DND-41 (cell line): ENCODE results near the gene NECTIN1.
A peak's percentile ranks its signal among the peaks of the same experiment; 100 is the strongest.

Experiments
- ATAC-seq: fragments of 200-7000 bp; cut with Tn5 transposase; 3 replicates; pipeline ENCODE4 v1.9.1; 2021; ENCODE audit warnings: low read depth; ENCODE audit not compliant: insufficient read depth
- DNase-seq: peaks from one replicate; pipeline ENCODE4 v3.0.0-alpha.2; 2020
- H2AFZ ChIP-seq: 2 replicates; pipeline ENCODE4 v1.6.0; 2012; ENCODE audit warnings: low read depth, low read length
- H3K27ac ChIP-seq: 2 replicates; pipeline ENCODE4 v1.5.1; 2012; ENCODE audit warnings: low read length, inconsistent platforms
- H3K27me3 ChIP-seq: fragments of 200-600 bp; sonication (generic); 2 replicates; pipeline ENCODE4 v1.6.0; 2012; ENCODE audit warnings: low read length, mild to moderate bottlenecking, inconsistent platforms; ENCODE audit not compliant: insufficient read depth, poor library complexity
- H3K36me3 ChIP-seq: 2 replicates; pipeline ENCODE4 v1.5.1; 2012; ENCODE audit warnings: low read length, inconsistent platforms; ENCODE audit not compliant: insufficient read depth
- H3K4me1 ChIP-seq: 2 replicates; pipeline ENCODE4 v1.5.1; 2012; ENCODE audit warnings: mild to moderate bottlenecking, low read length; ENCODE audit not compliant: insufficient read depth
- H3K4me2 ChIP-seq: 2 replicates; pipeline ENCODE4 v1.6.0; 2012; ENCODE audit warnings: mild to moderate bottlenecking, moderate library complexity, low read length, inconsistent platforms; ENCODE audit not compliant: insufficient read depth
- H3K4me3 ChIP-seq, 2 experiments: fragments of 200-600 bp in 1 of 2; shearing (Covaris generic) in 1 of 2; 2 replicates each; pipeline ENCODE4 v1.5.1; 2012 to 2016; ENCODE audit warnings: inconsistent platforms in 2 of 2, low read length in 2 of 2, mild to moderate bottlenecking in 2 of 2, low read depth in 1 of 2, moderate library complexity in 1 of 2
- H3K79me2 ChIP-seq: 2 replicates; pipeline ENCODE4 v1.6.0; 2012; ENCODE audit warnings: low read length, inconsistent platforms; ENCODE audit not compliant: insufficient read depth
- H3K9ac ChIP-seq: 2 replicates; pipeline ENCODE4 v1.6.0; 2012; ENCODE audit warnings: low read depth, mild to moderate bottlenecking, inconsistent platforms, low read length, moderate library complexity
- H3K9me3 ChIP-seq: 2 replicates; pipeline ENCODE4 v1.5.1; 2012; ENCODE audit warnings: low read length, moderate library complexity, mild to moderate bottlenecking, inconsistent platforms; ENCODE audit not compliant: insufficient read depth, severe bottlenecking
- H4K20me1 ChIP-seq: 2 replicates; pipeline ENCODE4 v1.6.0; 2012; ENCODE audit warnings: low read length; ENCODE audit not compliant: insufficient read depth
- CTCF ChIP-seq: IDR thresholded peaks from 2 replicates; pipeline ENCODE4 v1.5.1; 2012; ENCODE audit warnings: borderline replicate concordance, low read length, moderate library complexity, mild to moderate bottlenecking; ENCODE audit not compliant: poor library complexity, severe bottlenecking; ENCODE audit errors: extremely low read depth
- EZH2 ChIP-seq: IDR thresholded peaks from 3 replicates; pipeline ENCODE4 v1.6.1; 2012; ENCODE audit warnings: borderline replicate concordance, low read depth, mild to moderate bottlenecking, moderate library complexity, low read length, inconsistent platforms; ENCODE audit not compliant: severe bottlenecking

Gene NECTIN1

GRCh38 chr11:119666463-119667131 is 62.4 kb downstream of the NECTIN1 start:
- DNase-seq (peak; percentile 35), ATAC-seq (peak; percentile 83)
- peaks cover 10% of the 10 kb centered on the region for H4K20me1 ChIP-seq
- no peaks in the 10 kb centered on the region for H3K9me3 ChIP-seq
- no peaks in the 10 kb centered on the region for H3K79me2 ChIP-seq
- H3K4me1 ChIP-seq: no peaks in the 10 kb centered on the region
- no peaks in the 10 kb centered on the region for H3K27me3 ChIP-seq
- no peak overlapping the region for H2AFZ ChIP-seq
- H3K9ac ChIP-seq: no peak overlapping the region
- H3K4me3 ChIP-seq: no peak overlapping the region
- no peak overlapping the region for H3K4me2 ChIP-seq
- TF ChIP-seq CTCF (peak; percentile 80), EZH2 (no peak)
- no peak overlapping the region for H3K27ac ChIP-seq
- H3K36me3 ChIP-seq: no peaks in the 10 kb centered on the region

GRCh38 chr11:119666061-119666460 is 62.9 kb downstream of the NECTIN1 start:
- Histone ChIP-seq H3K4me3 (no peak overlapping the region), H4K20me1 (peaks cover 10% of the 10 kb centered on the region), H3K27me3 (no peaks in the 10 kb centered on the region), H3K79me2 (no peaks in the 10 kb centered on the region), H3K9ac (no peak overlapping the region), H3K9me3 (no peaks in the 10 kb centered on the region), H3K36me3 (no peaks in the 10 kb centered on the region), H3K27ac (no peak overlapping the region), H3K4me1 (no peaks in the 10 kb centered on the region), H2AFZ (no peak overlapping the region), H3K4me2 (no peak overlapping the region)
- no peak for ATAC-seq
- DNase-seq: no peak
- TF ChIP-seq EZH2: no peak
- TF ChIP-seq CTCF: no peak

- Histone ChIP-seq H2AFZ (no peak overlapping the region), H3K27me3 (no peaks in the 10 kb centered on the region), H3K9ac (no peak overlapping the region), H3K79me2 (no peaks in the 10 kb centered on the region), H3K27ac (no peak overlapping the region), H4K20me1 (peaks cover 10% of the 10 kb centered on the region), H3K36me3 (no peaks in the 10 kb centered on the region), H3K4me2 (no peak overlapping the region), H3K4me3 (no peak overlapping the region), H3K4me1 (no peaks in the 10 kb centered on the region), H3K9me3 (no peaks in the 10 kb centered on the region)
- TF ChIP-seq EZH2 (no peak), CTCF (no peak)
- DNase-seq: no peak
- ATAC-seq: no peak
Measured at GRCh38 chr11:119664701-119665420, 64.1 kb downstream of the NECTIN1 start.
